ENCODE measurements around the gene IFITM10. TPM values are rescaled to one million over a fixed set of nuclear protein-coding genes. Genes with fewer than 3 reads are reported as not detected.
A peak's percentile ranks its signal among the peaks of the same experiment; 100 is the strongest.

The IFITM10 gene
- total RNA-seq, 2 donors from 2014 or later, result 27.2 to 28.6 TPM

DNA sequence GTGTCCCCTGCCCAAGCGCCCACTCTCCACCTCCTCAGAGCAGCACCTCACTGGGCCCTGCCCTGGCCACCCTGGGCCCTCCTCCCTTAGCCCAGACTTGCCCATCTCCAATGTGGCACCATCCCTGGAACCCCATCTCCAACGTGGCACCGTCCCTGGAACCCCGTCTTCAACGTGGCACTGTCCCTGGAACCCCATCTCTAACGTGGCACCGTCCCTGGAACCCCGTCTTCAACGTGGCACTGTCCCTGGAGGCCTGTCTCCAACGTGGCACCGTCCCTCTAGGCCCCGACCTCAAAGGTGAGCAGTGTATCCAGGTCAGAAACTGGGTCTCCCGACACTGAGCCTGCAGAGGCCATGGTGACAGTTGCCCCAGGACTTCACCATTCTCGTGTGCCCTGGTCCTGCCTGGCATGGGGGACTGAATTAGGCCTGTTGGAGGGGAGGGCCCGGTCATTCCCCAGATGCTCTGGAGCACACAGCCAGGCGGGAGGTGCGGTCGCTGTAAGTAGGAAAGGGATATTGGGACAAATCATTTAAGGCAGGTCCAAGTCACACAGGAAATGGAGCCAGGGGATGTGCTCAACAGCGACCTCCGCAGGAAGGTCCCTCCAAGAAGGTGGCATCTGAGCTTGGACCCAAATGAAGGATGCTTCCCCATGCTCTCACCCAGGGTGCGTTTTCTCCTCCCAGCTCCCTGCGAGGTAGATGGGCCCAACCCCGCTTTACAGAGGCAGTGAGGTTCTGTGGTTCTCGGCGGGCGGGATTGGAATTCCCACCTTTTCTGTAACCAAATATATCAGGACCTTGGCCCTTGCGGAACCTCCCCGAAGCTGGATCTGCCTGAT, 15.7 kb upstream of the IFITM10 start:
- DNase-seq (ENCODE audit: low spot score) (no peak), ATAC-seq (ENCODE audit: insufficient number of reproducible peaks, low FRiP score, low read depth) (no peak)
- H3K4me1 ChIP-seq (ENCODE audit: control insufficient read depth in 1 of 2, low read depth in 2 of 2), result peaks cover 24 to 27% of the 10 kb centered on the region in 2 donors
- no peak overlapping the region for H3K4me3 ChIP-seq
- H3K27ac ChIP-seq, result no peak overlapping the region
- no peaks in the 10 kb centered on the region for H3K9me3 ChIP-seq
- TF ChIP-seq, protein P1, sequence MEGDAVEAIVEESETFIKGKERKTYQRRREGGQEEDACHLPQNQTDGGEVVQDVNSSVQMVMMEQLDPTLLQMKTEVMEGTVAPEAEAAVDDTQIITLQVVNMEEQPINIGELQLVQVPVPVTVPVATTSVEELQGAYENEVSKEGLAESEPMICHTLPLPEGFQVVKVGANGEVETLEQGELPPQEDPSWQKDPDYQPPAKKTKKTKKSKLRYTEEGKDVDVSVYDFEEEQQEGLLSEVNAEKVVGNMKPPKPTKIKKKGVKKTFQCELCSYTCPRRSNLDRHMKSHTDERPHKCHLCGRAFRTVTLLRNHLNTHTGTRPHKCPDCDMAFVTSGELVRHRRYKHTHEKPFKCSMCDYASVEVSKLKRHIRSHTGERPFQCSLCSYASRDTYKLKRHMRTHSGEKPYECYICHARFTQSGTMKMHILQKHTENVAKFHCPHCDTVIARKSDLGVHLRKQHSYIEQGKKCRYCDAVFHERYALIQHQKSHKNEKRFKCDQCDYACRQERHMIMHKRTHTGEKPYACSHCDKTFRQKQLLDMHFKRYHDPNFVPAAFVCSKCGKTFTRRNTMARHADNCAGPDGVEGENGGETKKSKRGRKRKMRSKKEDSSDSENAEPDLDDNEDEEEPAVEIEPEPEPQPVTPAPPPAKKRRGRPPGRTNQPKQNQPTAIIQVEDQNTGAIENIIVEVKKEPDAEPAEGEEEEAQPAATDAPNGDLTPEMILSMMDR (IDR thresholded peaks at IDR 0.05), result no peak
- H3K27me3 ChIP-seq (replicated peaks; ENCODE audit: insufficient read depth), result no peaks in the 10 kb centered on the region
- H3K36me3 ChIP-seq, result no peaks in the 10 kb centered on the region

DNA sequence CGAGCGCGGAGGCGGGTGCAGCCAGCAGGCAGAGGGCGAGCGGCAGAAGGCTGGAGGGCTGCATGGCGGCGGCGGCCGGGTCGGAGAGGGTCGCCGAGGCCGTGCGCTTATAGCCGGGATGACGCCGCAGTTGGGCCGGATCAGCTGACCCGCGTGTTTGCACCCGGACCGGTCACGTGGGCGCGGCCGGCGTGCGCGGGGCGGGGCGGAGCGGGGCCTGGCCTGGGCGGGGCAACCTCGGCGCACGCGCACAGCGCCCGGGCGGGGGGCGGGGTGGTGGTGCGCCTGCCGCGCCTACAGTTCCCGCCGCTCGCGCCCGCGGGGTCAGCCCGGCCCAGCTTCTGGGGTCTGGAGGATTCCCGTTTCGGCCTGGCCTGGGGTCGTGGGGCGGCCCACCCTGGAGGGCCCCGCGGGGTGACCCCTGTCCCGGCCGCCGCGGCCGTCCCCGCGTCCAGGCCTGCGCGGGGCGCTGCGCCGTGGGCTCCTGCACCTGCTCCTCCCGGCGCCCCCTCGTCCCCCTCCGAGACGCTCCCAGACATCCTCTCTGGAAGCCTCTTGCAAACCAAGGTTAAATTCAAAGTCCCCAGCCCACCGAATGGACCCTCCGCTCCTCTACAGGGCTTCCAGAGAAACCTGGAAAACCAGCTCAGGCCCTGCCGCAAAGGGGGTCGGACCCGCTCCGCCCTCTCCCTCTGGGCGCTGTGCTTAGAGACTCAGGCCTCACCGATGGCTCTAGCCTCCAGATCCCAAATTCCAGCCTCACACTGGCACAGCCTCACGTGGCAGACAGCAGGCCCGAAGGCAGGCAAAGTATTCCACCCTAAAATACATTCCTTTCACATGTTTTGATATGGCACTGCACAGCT, 13.6 kb upstream of the IFITM10 start, which contains the start of gene CTSD:
TSS of gene CTSD (minus strand) at position 132 of the 866 bp plus-strand sequence. CDS start at position 64, 68 bp downstream.
- H3K9me3 ChIP-seq, result no peaks in the 10 kb centered on the region
- H3K4me1 ChIP-seq (ENCODE audit: control insufficient read depth in 1 of 2, low read depth in 2 of 2), result peaks cover 42 to 47% of the 10 kb centered on the region in 2 donors
- TF ChIP-seq, protein P1 (IDR thresholded peaks at IDR 0.05), result no peak
- H3K27ac ChIP-seq, result peak within 1 kb of the TSS; percentile 87 to 93
- H3K27me3 ChIP-seq (replicated peaks; ENCODE audit: insufficient read depth), result no peaks in the 10 kb centered on the region
- DNase-seq (ENCODE audit: low spot score), result peak; percentile 56
- peak within 1 kb of the TSS; percentile 89 for H3K4me3 ChIP-seq
- peaks cover 7% of the 10 kb centered on the region for H3K36me3 ChIP-seq
- ATAC-seq (ENCODE audit: insufficient number of reproducible peaks, low FRiP score, low read depth), result peak; percentile 65

DNA sequence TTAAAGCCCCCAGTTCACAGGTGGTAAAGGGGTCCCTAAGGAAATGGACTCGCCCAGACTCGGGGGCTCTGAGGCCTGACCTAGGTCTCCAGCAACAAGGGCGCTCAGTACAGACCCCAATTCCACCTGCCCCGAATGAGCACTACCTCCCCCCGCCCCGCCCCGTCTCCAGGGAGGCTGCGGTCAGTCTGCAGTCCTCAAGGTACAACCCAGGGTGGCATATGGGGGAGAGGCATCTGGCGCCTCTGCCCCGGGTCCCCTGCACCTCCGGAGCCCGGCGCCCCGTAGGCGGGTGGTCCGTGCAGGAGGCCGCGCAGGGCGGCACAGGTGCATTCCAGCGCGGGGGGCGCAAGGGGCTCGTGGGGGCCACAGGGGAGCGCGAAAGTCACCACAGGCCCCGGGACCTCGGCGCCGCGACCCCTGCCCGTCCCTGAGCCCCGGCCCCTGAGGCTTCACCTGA, 13.0 kb upstream of the IFITM10 start:
- peaks cover 8% of the 10 kb centered on the region for H3K36me3 ChIP-seq
- H3K27ac ChIP-seq, result peak overlapping the region; percentile 87 to 93
- DNase-seq (ENCODE audit: low spot score) (no peak), ATAC-seq (ENCODE audit: insufficient number of reproducible peaks, low FRiP score, low read depth) (no peak)
- H3K27me3 ChIP-seq (replicated peaks; ENCODE audit: insufficient read depth), result no peaks in the 10 kb centered on the region
- H3K4me1 ChIP-seq (ENCODE audit: control insufficient read depth in 1 of 2, low read depth in 2 of 2), result peaks cover 45 to 52% of the 10 kb centered on the region in 2 donors
- TF ChIP-seq, protein P1 (IDR thresholded peaks at IDR 0.05), result no peak
- no peaks in the 10 kb centered on the region for H3K9me3 ChIP-seq
- H3K4me3 ChIP-seq, result peak overlapping the region; percentile 89

DNA sequence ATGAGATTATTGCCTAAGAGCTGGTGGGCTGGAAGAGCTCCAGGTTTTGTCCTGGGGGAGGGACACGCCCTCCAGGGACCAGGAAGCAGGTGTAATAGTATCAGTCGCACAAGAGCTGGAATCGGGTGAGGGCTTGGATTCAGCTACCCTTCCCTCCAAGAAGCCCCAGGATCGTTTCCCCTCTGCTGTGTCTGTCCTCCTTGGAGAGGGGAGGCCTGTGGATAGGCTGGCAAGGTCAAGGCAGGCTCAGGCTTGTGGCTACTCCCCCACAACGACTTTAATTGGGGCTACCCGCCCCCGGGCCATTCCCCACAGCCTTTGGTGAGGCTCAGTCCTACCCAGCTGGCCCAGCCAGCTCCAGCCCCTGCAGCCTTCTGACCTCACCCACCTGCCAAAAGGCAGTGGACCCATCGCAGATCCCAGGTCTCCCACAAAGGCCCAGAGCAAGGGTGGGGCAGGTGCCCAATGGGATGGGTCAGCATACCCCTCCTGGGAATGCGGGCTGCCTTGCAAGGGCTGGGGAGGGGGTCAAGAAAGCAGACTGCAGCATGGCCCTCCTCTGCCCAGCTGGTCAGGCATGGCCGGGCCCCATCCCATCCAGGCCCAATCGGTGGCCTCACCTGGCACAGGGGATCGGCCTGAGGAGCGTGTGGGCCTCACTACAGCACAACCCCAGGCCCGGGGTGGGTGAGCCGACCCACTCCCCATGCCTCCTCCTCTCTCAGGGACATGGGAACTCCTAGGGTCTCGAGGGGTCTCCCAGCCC, 12.3 kb upstream of the IFITM10 start:
- Histone ChIP-seq H3K36me3 (peaks cover 13% of the 10 kb centered on the region), H3K9me3 (no peaks in the 10 kb centered on the region), H3K27ac (peak overlapping the region; percentile 87 to 93), H3K4me1 (ENCODE audit: control insufficient read depth in 1 of 2, low read depth in 2 of 2) (peaks cover 45 to 58% of the 10 kb centered on the region in 2 donors), H3K4me3 (peak overlapping the region; percentile 89), H3K27me3 (replicated peaks; ENCODE audit: insufficient read depth) (no peaks in the 10 kb centered on the region)
- DNase-seq (ENCODE audit: low spot score) (no peak), ATAC-seq (ENCODE audit: insufficient number of reproducible peaks, low FRiP score, low read depth) (no peak)
- TF ChIP-seq, protein P1 (IDR thresholded peaks at IDR 0.05), result no peak
